Right lobe of liver (tissue), 6 donors: ENCODE measurements around the gene CDH8. TPM values are rescaled to one million over a fixed set of nuclear protein-coding genes. Genes with fewer than 3 reads are reported as not detected.

Experiments used
- ATAC-seq, 4 donors: fragments of 200-7000 bp; cut with Tn5 transposase; one replicate each; pipeline ENCODE4 v1.9.1; 2020; ENCODE audit warnings: mild to moderate bottlenecking in 4 of 4, moderate library complexity in 4 of 4
- DNase-seq, 3 donors: peaks; one replicate each; pipeline ENCODE4 v3.0.0-alpha.2; 2020
- H3K27ac ChIP-seq, 3 donors: fragments of 200-600 bp; one replicate each; pipeline ENCODE4 v1.8.0; 2022
- H3K27me3 ChIP-seq, 2 donors: fragments of 200-600 bp; one replicate each; pipeline ENCODE4 v1.8.0; 2022
- H3K36me3 ChIP-seq, 4 donors: fragments of 200-600 bp; sonication (generic) in 1 of 4; one replicate each; pipeline versions ENCODE4 v1.5.1 to v1.8.0; 2017 to 2022; ENCODE audit warnings: control low read depth in 1 of 4
- H3K4me1 ChIP-seq, 4 donors: fragments of 200-600 bp; sonication (generic) in 1 of 4; one replicate each; pipeline versions ENCODE4 v1.5.1 to v1.8.0; 2017 to 2022; ENCODE audit warnings: control low read depth in 1 of 4
- H3K4me3 ChIP-seq, 3 donors: fragments of 200-600 bp; one replicate each; pipeline ENCODE4 v1.8.0; 2022
- H3K9me3 ChIP-seq, 4 donors: fragments of 200-600 bp; sonication (generic) in 1 of 4; one replicate each; pipeline versions ENCODE4 v1.5.1 to v1.8.0; 2017 to 2022; ENCODE audit warnings: control low read depth in 1 of 4
- POLR2A ChIP-seq: fragments of 450-650 bp; IDR thresholded peaks from one replicate; pipeline ENCODE4 v1.6.1; 2017; ENCODE audit warnings: antibody characterized with exemption, mild to moderate bottlenecking
- WGBS: methylation state at CpG from one replicate; pipeline ENCODE4 v1.1.6; 2018; ENCODE audit warnings: low coverage, low lambda C conversion rate; ENCODE audit not compliant: insufficient coverage; ENCODE audit errors: missing lambda C conversion rate; 5-methylcytosine and 5-hydroxymethylcytosine counted together
- intact Hi-C, 2 donors: fragments of 100-400 bp; cut with DNase I; formaldehyde crosslinking; loops; one replicate each; pipeline versions ENCODE4 v1.11.2 to v1.14.1; 2022
- total RNA-seq, 6 experiments: library from RNA; depleted of rRNA in 2 of 6; stranded (reverse); fragments of >200 nt in 2 of 6; fragmentation: NEBNext Ultra II Directional in 3 of 6; extraction: Animal tissue kit (Norgen Biotek cat#: 25700) in 3 of 6; gene quantifications; one replicate each; pipeline versions ENCODE4 v1.1.0 to v1.2.4, GENCODE V29; 2016 to 2023
- TF ChIP-seq, protein P1 (sequence below), 4 donors: fragments of 200-600 bp in 3 of 4; fragments of 450-650 bp in 1 of 4; IDR thresholded peaks; one replicate each; pipeline versions ENCODE4 v1.5.1 to v1.8.0; 2016 to 2022; ENCODE audit warnings: antibody characterized with exemption in 4 of 4, mild to moderate bottlenecking in 2 of 4
- donor health status: DM: no; HTN: yes; CAD: no.
- donor health status: DM: no; HTN: no; CAD: no.
- donor health status: DM: no; HTN: no; CAD: no.
- donor health status: DM: no; HTN: yes; CAD: no.
- donor health status: DM: no; HTN: yes; CAD: no.

The CDH8 gene
- total RNA-seq, 6 experiments from 2014 or later, result not detected

- ATAC-seq (no peak), DNase-seq (no peak)
- no peak overlapping the region for H3K27ac ChIP-seq
- intact Hi-C loops, result no loop called here
- H3K4me3 ChIP-seq, result no peak overlapping the region
- WGBS, result 58% methylated on average over 4 of the region's 4 CpGs
- H3K9me3 ChIP-seq, result no peaks in the 10 kb centered on the region
- no peak for TF ChIP-seq POLR2A
- TF ChIP-seq, protein P1, sequence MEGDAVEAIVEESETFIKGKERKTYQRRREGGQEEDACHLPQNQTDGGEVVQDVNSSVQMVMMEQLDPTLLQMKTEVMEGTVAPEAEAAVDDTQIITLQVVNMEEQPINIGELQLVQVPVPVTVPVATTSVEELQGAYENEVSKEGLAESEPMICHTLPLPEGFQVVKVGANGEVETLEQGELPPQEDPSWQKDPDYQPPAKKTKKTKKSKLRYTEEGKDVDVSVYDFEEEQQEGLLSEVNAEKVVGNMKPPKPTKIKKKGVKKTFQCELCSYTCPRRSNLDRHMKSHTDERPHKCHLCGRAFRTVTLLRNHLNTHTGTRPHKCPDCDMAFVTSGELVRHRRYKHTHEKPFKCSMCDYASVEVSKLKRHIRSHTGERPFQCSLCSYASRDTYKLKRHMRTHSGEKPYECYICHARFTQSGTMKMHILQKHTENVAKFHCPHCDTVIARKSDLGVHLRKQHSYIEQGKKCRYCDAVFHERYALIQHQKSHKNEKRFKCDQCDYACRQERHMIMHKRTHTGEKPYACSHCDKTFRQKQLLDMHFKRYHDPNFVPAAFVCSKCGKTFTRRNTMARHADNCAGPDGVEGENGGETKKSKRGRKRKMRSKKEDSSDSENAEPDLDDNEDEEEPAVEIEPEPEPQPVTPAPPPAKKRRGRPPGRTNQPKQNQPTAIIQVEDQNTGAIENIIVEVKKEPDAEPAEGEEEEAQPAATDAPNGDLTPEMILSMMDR (IDR thresholded peaks at IDR 0.05), result no peak
- no peaks in the 10 kb centered on the region for H3K27me3 ChIP-seq
- H3K36me3 ChIP-seq, result no peaks in the 10 kb centered on the region
- H3K4me1 ChIP-seq, result no peaks in the 10 kb centered on the region
Measured at GRCh38 chr16:61611847-61612491, 424.3 kb downstream of the CDH8 start.

- Histone ChIP-seq H3K9me3 (no peaks in the 10 kb centered on the region), H3K4me1 (no peaks in the 10 kb centered on the region), H3K27me3 (no peaks in the 10 kb centered on the region), H3K27ac (no peak overlapping the region), H3K4me3 (no peak overlapping the region), H3K36me3 (no peaks in the 10 kb centered on the region)
- TF ChIP-seq, protein P1 (IDR thresholded peaks at IDR 0.05), result no peak
- TF ChIP-seq POLR2A, result no peak
- ATAC-seq (no peak), DNase-seq (no peak)
- intact Hi-C loops, result no loop called here
- 46% methylated on average over 1 of the region's 1 CpG for WGBS
Measured at GRCh38 chr16:61606581-61606980, 429.7 kb downstream of the CDH8 start.
